Erythroblast (primary cell): Measurements from ENCODE around the gene ADGRG3.

Experiments
- DNase-seq, 2 experiments: peaks; one replicate each; lab custom pipeline; 2025; lab: John Stamatoyannopoulos, UW
- GATA1 ChIP-seq: IDR thresholded peaks from 2 replicates; pipeline ENCODE4 v1.6.1; 2011; ENCODE audit warnings: low read depth, mild to moderate bottlenecking, control low read depth, low read length, moderate library complexity
- POLR2A ChIP-seq: IDR thresholded peaks from 2 replicates; pipeline ENCODE4 v1.6.1; 2011; ENCODE audit warnings: mild to moderate bottlenecking, low read length

The ADGRG3 gene

DNA sequence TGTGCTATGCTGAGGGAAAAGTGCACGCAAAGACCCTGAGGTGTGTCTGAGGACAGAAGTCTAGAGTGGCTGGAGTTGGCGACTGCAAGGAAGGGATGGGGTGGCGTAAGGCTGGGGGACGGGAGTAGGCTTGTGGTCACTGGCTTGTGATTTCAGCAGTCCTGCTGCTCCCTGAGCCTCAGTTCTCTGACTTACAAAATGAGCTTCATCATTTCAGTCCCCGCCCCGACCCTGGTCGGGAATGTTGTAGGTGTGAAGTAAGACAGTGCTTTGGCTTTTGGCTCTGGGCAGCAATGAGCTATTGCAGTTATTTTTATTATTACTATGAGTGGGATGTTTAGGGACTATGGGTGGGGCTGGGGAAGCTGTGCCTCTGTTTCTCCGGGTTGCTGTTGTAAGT, 31.1 kb upstream of the ADGRG3 start:
- DNase-seq = no peak
- no peak for TF ChIP-seq GATA1
- TF ChIP-seq POLR2A = no peak

- TF ChIP-seq GATA1 (no peak), POLR2A (no peak)
- DNase-seq = no peak
Measured at GRCh38 chr16:57637424-57637823, 30.7 kb upstream of the ADGRG3 start.

DNA sequence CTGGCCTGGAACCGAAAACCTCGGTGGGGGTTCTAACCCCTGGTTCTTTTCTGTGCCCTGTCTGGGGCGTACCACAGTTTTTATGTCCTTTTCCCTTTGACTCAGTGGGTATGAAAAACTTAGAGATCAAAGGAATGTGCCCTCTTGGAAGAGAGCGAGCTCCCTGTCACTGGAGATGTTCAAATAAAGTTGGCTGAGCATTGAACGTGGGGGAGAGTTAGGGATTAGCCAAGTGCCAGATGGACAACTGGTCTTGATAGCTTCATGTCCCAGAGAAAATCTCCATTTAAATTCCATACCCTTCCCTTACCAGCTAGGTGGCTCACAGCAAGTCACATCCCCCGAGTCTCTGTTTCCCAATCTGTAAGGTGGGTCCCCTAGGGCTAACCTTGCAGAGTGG, 30.1 kb upstream of the ADGRG3 start:
- no peak for DNase-seq
- TF ChIP-seq GATA1 (no peak), POLR2A (no peak)

GRCh38 chr16:57638381-57638780, 29.7 kb upstream of the ADGRG3 start:
- DNase-seq = no peak
- TF ChIP-seq GATA1 = no peak
- no peak for TF ChIP-seq POLR2A

DNA sequence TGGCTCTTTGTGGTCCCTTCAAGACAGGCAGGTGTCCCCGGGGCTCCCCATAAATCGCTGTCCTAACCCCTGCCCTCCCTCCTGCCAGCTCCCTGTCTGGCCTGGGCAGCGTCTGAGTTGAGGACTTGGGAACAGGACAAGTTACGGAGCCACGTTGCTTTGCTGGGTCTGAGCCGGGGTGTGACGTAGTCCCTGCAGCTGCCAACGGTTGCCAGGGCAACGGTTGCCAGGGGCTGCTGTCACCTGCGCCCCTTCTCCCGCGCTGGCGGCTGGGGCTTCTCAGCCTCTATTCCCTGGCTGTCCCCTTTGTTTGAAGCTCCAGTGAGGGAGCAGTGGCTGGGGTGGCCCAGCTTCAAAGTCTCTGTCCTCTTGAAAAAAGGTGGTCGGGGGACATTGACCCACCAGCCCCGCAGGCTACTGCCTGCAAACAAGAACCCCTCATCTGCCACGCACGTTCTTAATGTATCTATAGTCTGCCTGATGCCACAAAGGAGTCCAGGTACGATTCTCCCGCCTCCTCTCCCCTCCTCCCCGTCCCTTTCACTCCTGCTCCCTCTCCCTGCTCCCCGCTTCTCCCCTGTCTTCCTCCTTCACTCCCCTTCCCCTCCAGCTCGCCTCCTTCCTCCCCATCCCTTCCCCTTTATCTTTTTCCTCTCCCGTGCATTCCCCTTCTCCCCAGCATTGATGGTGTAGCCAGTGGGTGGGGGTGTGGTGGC, 28.8 kb upstream of the ADGRG3 start:
- no peak for DNase-seq
- TF ChIP-seq GATA1 = no peak
- TF ChIP-seq POLR2A = no peak

DNA sequence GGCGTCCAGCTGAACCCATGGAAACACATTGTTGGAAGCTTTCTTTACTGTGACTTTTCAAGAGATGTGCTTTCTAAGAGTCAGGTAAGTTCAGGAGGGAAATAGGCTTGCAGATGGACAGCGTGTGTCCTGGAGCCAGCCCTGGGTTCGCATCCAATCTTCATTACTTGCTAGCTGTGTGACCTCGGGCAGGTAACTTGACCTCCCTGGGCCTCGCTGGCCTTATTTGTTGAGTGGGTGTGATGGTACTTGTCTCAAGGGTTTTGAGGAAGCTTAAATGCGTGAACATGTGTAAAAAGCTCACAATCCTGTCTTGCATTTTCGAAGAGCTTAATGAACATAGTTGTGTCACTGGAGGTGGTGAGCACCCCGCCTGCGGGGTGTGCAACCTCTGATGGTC, 27.9 kb upstream of the ADGRG3 start:
- TF ChIP-seq GATA1 (no peak), POLR2A (no peak)
- no peak for DNase-seq

GRCh38 chr16:57640612-57641011, 27.5 kb upstream of the ADGRG3 start:
- TF ChIP-seq POLR2A (no peak), GATA1 (no peak)
- DNase-seq = no peak

- no peak for TF ChIP-seq POLR2A
- TF ChIP-seq GATA1 = no peak
Measured at GRCh38 chr16:57642160-57643135, 25.7 kb upstream of the ADGRG3 start.

DNA sequence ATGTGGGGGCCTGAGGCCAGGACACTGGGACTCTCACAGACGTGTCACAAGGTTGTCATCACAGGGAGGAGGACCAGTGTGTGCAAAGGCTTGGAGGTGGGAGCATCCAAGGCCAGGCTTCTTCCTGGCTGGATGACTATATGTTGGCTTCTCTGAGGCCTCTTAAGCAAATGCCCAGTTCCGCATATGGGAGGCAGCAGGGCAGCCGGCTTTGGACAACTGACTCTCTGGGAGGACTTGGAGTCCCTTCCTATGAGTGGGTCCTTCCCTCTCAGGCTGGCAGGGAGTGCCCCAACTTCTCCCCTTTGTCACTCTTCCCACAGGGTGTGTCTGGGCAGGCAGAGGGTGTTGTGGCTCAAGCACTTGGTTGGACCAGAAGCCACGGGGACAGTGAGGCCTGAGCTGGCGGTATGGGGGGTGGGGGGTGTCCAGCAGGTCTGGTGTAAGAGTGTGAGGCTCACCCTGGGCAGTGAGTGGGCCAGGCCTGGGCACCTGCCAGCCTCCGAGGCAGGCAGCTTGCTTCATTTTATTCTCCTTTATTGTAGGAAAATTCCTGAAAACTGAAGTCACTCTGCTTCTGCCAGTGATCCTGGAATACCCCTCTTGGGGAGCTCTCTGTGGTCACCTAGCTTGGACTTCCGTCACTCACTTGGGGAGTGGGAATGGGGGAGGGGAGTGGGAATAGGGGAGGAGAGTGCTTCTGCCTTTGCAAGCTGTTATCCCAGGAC, 24.8 kb upstream of the ADGRG3 start:
- DNase-seq = no peak
- no peak for TF ChIP-seq POLR2A
- no peak for TF ChIP-seq GATA1

More at GRCh38 chr16:57642160-57643135, 25.7 kb upstream of the ADGRG3 start:
- DNase-seq = no peak

DNA sequence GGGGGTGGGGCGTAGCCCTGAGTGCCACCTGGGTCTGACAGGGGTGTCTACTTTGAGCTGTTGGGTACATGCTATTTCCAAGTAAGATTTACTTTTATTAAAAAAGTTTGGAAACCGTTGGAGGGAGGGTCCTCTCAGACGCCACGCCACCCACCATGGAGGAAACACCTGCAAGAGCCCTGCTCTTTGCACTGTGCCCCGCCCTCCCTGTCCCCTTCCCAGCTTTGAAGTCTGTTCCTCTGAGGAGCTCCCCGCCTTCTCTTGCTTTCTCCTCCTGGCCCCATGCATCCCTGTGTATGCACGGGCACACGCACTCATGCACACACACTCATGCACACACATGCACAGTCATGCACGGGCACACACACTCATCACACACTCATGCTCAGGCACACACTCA, 24.2 kb upstream of the ADGRG3 start:
- TF ChIP-seq GATA1 (no peak), POLR2A (no peak)

DNA sequence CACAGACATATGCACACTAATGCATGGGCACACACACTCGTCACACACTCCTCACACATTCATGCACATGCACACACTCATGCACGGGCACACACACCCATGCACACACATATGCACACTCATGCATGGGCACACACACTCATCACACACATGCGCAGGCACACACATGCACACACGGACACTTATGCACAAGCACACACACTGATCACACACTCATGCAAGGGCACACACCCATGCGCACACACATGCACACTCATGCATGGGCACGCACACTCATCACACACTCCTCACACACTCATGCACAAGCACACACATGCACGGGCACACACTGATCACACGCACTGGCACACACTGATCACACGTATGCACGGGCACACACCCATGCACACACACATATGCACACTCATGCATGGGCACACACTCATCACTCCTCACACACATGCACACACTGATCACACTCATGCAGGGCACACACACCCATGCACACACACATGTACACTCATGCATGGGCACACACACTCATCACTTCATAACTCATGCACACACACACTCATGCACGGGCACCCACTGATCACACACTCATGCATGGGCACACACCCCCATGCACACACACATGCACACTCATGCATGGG, 23.6 kb upstream of the ADGRG3 start:
- DNase-seq = no peak
- no peak for TF ChIP-seq GATA1
- no peak for TF ChIP-seq POLR2A

More for the DNA sequence above, 24.2 kb upstream of the ADGRG3 start:
- no peak for DNase-seq

GRCh38 chr16:57645169-57645568, 22.9 kb upstream of the ADGRG3 start:
- TF ChIP-seq GATA1 = no peak
- no peak for TF ChIP-seq POLR2A
- DNase-seq = no peak

- no peak for DNase-seq
- TF ChIP-seq GATA1 (no peak), POLR2A (no peak)
Measured at GRCh38 chr16:57645691-57646387, 22.3 kb upstream of the ADGRG3 start.
